Gastroesophageal sphincter (tissue), 4 donors: ENCODE results near the gene R3HCC1L. TPM values are rescaled to one million over a fixed set of nuclear protein-coding genes. Genes with fewer than 3 reads are reported as not detected.

ENCODE experiments used
- ATAC-seq: fragments of 150-250 bp; one replicate; pipeline ENCODE4 v1.9.1; 2016; ENCODE audit warnings: mild to moderate bottlenecking, moderate library complexity
- H3K27ac ChIP-seq, 4 donors: fragments of 200-600 bp; sonication (generic) in 3 of 4; 1 replicate in 3 of 4; 2 replicates in 1 of 4; pipeline ENCODE4 v1.5.1; 2016 to 2019
- H3K27me3 ChIP-seq: fragments of 200-600 bp; sonication (generic); one replicate; pipeline ENCODE4 v1.5.1; 2019
- H3K36me3 ChIP-seq, 2 donors: fragments of 200-600 bp; sonication (generic); one replicate each; pipeline ENCODE4 v1.5.1; 2019; ENCODE audit warnings: control low read depth in 1 of 2
- H3K4me1 ChIP-seq, 3 donors: fragments of 200-600 bp; sonication (generic); 1 replicate in 2 of 3; 2 replicates in 1 of 3; pipeline ENCODE4 v1.5.1; 2016 to 2019; ENCODE audit warnings: control low read depth in 2 of 3
- H3K4me3 ChIP-seq, 2 donors: fragments of 200-600 bp; sonication (generic); one replicate each; pipeline ENCODE4 v1.5.1; 2019; ENCODE audit warnings: mild to moderate bottlenecking in 1 of 2, moderate library complexity in 1 of 2
- H3K9me3 ChIP-seq, 3 donors: fragments of 200-600 bp; sonication (generic); one replicate each; pipeline ENCODE4 v1.5.1; 2017 to 2019; ENCODE audit warnings: control low read depth in 2 of 3
- EP300 ChIP-seq: sonication (generic); formaldehyde crosslinking; IDR thresholded peaks from one replicate; pipeline ENCODE4 v1.6.1; 2017; ENCODE audit warnings: antibody characterized with exemption, mild to moderate bottlenecking
- POLR2A ChIP-seq, 2 donors: fragments of 450-650 bp; IDR thresholded peaks; one replicate each; pipeline ENCODE4 v1.6.1; 2017; ENCODE audit warnings: antibody characterized with exemption in 2 of 2, mild to moderate bottlenecking in 2 of 2, moderate library complexity in 1 of 2
- POLR2AphosphoS5 ChIP-seq: sonication (generic); formaldehyde crosslinking; IDR thresholded peaks from one replicate; pipeline ENCODE4 v1.6.1; 2017; ENCODE audit warnings: antibody characterized with exemption
- WGBS, 2 donors: methylation state at CpG; one replicate each; pipeline ENCODE4 v1.1.5; 2018; ENCODE audit warnings: low coverage in 1 of 2; 5-methylcytosine and 5-hydroxymethylcytosine counted together
- total RNA-seq, 4 donors: library from RNA; depleted of rRNA; stranded (reverse); fragments of >200 nt; gene quantifications; one replicate each; pipeline ENCODE4 v1.1.0, GENCODE V29; 2016
- TF ChIP-seq, protein P1 (sequence below), 4 experiments: fragments of 200-600 bp in 2 of 4; fragments of 450-650 bp in 2 of 4; sonication (generic) in 1 of 4; IDR thresholded peaks; one replicate each; pipeline ENCODE4 v1.5.1; 2017 to 2019; ENCODE audit warnings: antibody characterized with exemption in 4 of 4, mild to moderate bottlenecking in 2 of 4, moderate library complexity in 2 of 4

The R3HCC1L gene
- total RNA-seq, 4 donors from 2014 or later = 9.0 to 15.4 (median 13.7) TPM

- Histone ChIP-seq H3K36me3 (peaks cover 0 to 11% of the 10 kb centered on the region in 2 donors), H3K27ac (no peak overlapping the region), H3K4me3 (no peak overlapping the region), H3K27me3 (no peaks in the 10 kb centered on the region), H3K9me3 (no peaks in the 10 kb centered on the region), H3K4me1 (peaks cover 0 to 53% (median 16%) of the 10 kb centered on the region in 3 donors)
- no peak for ATAC-seq
- 67 to 80% methylated on average over 1 to 6 of the region's 12 CpGs for WGBS, 2 donors
- TF ChIP-seq, protein P1, sequence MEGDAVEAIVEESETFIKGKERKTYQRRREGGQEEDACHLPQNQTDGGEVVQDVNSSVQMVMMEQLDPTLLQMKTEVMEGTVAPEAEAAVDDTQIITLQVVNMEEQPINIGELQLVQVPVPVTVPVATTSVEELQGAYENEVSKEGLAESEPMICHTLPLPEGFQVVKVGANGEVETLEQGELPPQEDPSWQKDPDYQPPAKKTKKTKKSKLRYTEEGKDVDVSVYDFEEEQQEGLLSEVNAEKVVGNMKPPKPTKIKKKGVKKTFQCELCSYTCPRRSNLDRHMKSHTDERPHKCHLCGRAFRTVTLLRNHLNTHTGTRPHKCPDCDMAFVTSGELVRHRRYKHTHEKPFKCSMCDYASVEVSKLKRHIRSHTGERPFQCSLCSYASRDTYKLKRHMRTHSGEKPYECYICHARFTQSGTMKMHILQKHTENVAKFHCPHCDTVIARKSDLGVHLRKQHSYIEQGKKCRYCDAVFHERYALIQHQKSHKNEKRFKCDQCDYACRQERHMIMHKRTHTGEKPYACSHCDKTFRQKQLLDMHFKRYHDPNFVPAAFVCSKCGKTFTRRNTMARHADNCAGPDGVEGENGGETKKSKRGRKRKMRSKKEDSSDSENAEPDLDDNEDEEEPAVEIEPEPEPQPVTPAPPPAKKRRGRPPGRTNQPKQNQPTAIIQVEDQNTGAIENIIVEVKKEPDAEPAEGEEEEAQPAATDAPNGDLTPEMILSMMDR (IDR thresholded peaks at IDR 0.05) = no peak
- no peak for TF ChIP-seq POLR2A (IDR thresholded peaks at IDR 0.05)
- TF ChIP-seq POLR2AphosphoS5 = no peak
- no peak for TF ChIP-seq EP300
Observed at GRCh38 chr10:98264378-98265065, 130.1 kb downstream of the R3HCC1L start.

- peak overlapping the region in 3 of 4 donors; percentile 51 to 91 (median 90) for H3K27ac ChIP-seq
- 68 to 70% methylated on average over 3 to 6 of the region's 17 CpGs for WGBS, 2 donors
- no peaks in the 10 kb centered on the region for H3K27me3 ChIP-seq
- peaks cover 0 to 11% of the 10 kb centered on the region in 2 donors for H3K36me3 ChIP-seq
- no peak overlapping the region for H3K4me3 ChIP-seq
- no peaks in the 10 kb centered on the region for H3K9me3 ChIP-seq
- no peak for ATAC-seq
- TF ChIP-seq POLR2AphosphoS5 (no peak), POLR2A (IDR thresholded peaks at IDR 0.05) (no peak), EP300 (no peak)
- TF ChIP-seq, protein P1 (IDR thresholded peaks at IDR 0.05) = no peak
- H3K4me1 ChIP-seq = peaks cover 5 to 54% (median 21%) of the 10 kb centered on the region in 3 donors
Observed at GRCh38 chr10:98265403-98266378, 131.2 kb downstream of the R3HCC1L start.

DNA sequence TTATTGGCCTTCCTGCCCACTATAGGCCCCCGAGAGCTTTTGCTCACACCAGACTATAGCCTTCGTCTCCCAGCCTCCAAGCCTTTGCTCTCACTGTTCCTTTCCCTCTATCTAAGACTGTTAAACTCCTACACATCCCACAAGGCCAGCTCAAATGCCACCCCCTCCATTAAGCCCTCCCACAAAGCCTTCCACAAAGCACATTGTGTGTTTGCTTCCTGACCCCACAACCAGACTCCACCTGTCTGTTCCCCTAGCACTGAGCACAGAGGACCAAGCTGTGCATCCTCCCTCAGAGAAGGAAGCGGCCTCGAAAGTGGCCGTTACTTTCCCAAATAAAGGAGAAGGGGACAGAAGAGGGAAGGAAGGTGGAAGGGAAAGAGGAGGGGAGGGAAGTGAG lies 132.2 kb downstream of the R3HCC1L start:
- Histone ChIP-seq H3K36me3 (peaks cover 0 to 7% of the 10 kb centered on the region in 2 donors), H3K4me3 (no peak overlapping the region), H3K4me1 (peaks cover 5 to 52% (median 21%) of the 10 kb centered on the region in 3 donors), H3K27me3 (no peaks in the 10 kb centered on the region), H3K9me3 (no peaks in the 10 kb centered on the region), H3K27ac (peak overlapping the region in 3 of 4 donors; percentile 90 to 92 (median 91))
- WGBS, 2 donors = 82 to 88% methylated on average over 2 to 5 of the region's 5 CpGs
- TF ChIP-seq POLR2AphosphoS5 = no peak
- no peak for TF ChIP-seq POLR2A (IDR thresholded peaks at IDR 0.05)
- TF ChIP-seq, protein P1 (IDR thresholded peaks at IDR 0.05) = no peak
- no peak for TF ChIP-seq EP300
- ATAC-seq = no peak

DNA sequence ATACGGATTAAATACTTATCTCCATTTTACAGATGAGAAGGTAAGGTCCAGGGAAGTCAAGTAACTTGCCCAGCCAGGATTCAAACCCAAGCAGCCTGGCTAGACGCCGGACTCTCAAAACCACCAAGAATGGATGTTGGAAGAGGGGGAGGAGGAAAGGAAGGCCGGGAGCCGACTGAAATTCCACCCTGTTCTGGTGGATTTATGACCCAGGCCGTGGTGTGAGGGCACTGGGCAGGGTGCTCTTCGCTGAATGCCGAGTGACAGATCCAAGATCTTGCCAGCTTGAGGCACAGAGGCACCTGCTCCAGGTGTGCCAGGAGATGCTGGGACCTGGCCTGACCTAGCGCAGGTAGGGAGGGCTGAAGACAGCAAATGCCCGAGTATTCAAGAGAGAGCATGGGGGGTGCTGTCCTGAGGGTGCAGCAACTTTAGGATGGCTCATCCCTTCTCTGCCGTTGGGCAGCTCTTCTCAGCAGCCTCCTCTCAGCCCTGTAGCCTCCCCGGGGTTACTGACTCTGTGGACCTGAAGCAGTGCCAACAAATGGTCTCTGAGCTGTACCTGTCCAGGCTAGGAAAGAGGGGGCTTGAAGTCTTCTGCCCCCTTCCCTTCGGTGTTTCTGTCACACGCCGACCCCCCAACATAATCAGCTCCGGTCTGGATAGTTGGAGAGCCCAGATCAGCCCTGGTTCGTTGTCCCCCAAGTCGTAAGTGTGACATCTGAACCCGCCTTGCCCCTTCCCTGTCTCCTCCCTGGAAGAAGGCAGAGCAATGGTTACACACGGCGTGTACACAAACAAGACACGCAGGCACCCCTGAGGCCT lies 132.8 kb downstream of the R3HCC1L start:
- WGBS, 2 donors = 59 to 64% methylated on average over 7 to 12 of the region's 22 CpGs
- H3K27me3 ChIP-seq = no peaks in the 10 kb centered on the region
- no peak for ATAC-seq
- no peak for TF ChIP-seq POLR2AphosphoS5
- no peak for TF ChIP-seq POLR2A (IDR thresholded peaks at IDR 0.05)
- TF ChIP-seq EP300 = no peak
- TF ChIP-seq, protein P1 (IDR thresholded peaks at IDR 0.05) = no peak
- H3K36me3 ChIP-seq = peaks cover 0 to 1% of the 10 kb centered on the region in 2 donors
- peak overlapping the region; percentile 80 to 92 (median 90) for H3K27ac ChIP-seq
- H3K4me3 ChIP-seq = peak overlapping the region; percentile 43 to 54
- no peaks in the 10 kb centered on the region for H3K9me3 ChIP-seq
- peaks cover 5 to 52% (median 21%) of the 10 kb centered on the region in 3 donors for H3K4me1 ChIP-seq
